SK-N-SH (cell line): ENCODE results near the gene SHLD1. TPM values are rescaled to one million over a fixed set of nuclear protein-coding genes. Genes with fewer than 3 reads are reported as not detected.

Experiments
- CTCF ChIA-PET: fragments of 300-600, 350-600 bp; formaldehyde crosslinking; extraction: SDS; loops from one replicate; lab custom pipeline; 2021; lab: Yijun Ruan, JAX
- POLR2A ChIA-PET: fragments of 350-600 bp; sonication (Branson Sonifier 250); formaldehyde crosslinking; extraction: SDS; loops from one replicate; lab custom pipeline; 2020; ENCODE audit warnings: antibody characterized with exemption, inconsistent platforms; lab: Yijun Ruan, JAX
- DNase-seq: peaks from one replicate; pipeline ENCODE4 v3.0.0; 2012
- H2AFZ ChIP-seq: fragments of 200-600 bp; sonication (generic); 2 replicates; pipeline ENCODE4 v1.8.1; 2016; ENCODE audit warnings: antibody characterized with exemption, mild to moderate bottlenecking, low read depth
- H3F3A ChIP-seq: fragments of 200-600 bp; sonication (generic); replicated peaks from 2 replicates; pipeline ENCODE3; 2016; ENCODE audit warnings: antibody characterized with exemption, mild to moderate bottlenecking; ENCODE audit not compliant: insufficient read depth
- H3K27ac ChIP-seq, 2 experiments: fragments of 200-500 bp in 1 of 2; fragments of 200-600 bp in 1 of 2; sonication (Bioruptor generic) in 1 of 2; sonication (generic), shearing (Covaris generic) in 1 of 2; 2 replicates each; pipeline versions ENCODE4 v1.5.1 to v1.6.1; 2014 to 2016; ENCODE audit warnings: low read depth in 2 of 2, inconsistent platforms in 1 of 2, low read length in 1 of 2, mild to moderate bottlenecking in 1 of 2, mixed read lengths in 1 of 2
- H3K27me3 ChIP-seq: fragments of 200-600 bp; sonication (generic), shearing (Covaris generic); 2 replicates; pipeline ENCODE4 v1.6.1; 2016; ENCODE audit warnings: mixed run types; ENCODE audit not compliant: insufficient read depth
- H3K36me3 ChIP-seq, 2 experiments: fragments of 200-500 bp in 1 of 2; fragments of 200-600 bp in 1 of 2; sonication (Bioruptor generic) in 1 of 2; sonication (generic) in 1 of 2; replicated peaks in 1 of 2; 2 replicates each; pipeline versions ENCODE3 to v1.5.1; 2014 to 2016; ENCODE audit warnings: low read length in 1 of 2, mild to moderate bottlenecking in 1 of 2; ENCODE audit not compliant: insufficient read depth in 2 of 2, control insufficient read depth in 1 of 2
- H3K4me1 ChIP-seq, 2 experiments: fragments of 200-500 bp in 1 of 2; fragments of 200-600 bp in 1 of 2; sonication (Bioruptor generic) in 1 of 2; sonication (generic), shearing (Covaris generic) in 1 of 2; 2 replicates each; pipeline versions ENCODE4 v1.5.1 to v1.6.1; 2014 to 2016; ENCODE audit warnings: low read depth in 1 of 2, low read length in 1 of 2, mixed run types in 1 of 2; ENCODE audit not compliant: insufficient read depth in 2 of 2, control insufficient read depth in 1 of 2
- H3K4me2 ChIP-seq: fragments of 200-600 bp; sonication (generic), shearing (Covaris generic); 2 replicates; pipeline ENCODE4 v1.6.1; 2017; ENCODE audit warnings: mixed run types
- H3K4me3 ChIP-seq, 2 experiments: fragments of 200-500 bp in 1 of 2; fragments of 200-600 bp in 1 of 2; sonication (Bioruptor generic) in 1 of 2; sonication (generic), shearing (Covaris generic) in 1 of 2; 2 replicates each; pipeline versions ENCODE4 v1.5.1 to v1.8.1; 2014 to 2016; ENCODE audit warnings: low read depth in 2 of 2, inconsistent platforms in 1 of 2, low read length in 1 of 2, mild to moderate bottlenecking in 1 of 2, mixed read lengths in 1 of 2, moderate library complexity in 1 of 2
- H3K79me2 ChIP-seq: fragments of 200-600 bp; sonication (generic); 2 replicates; pipeline ENCODE4 v1.8.1; 2017; ENCODE audit warnings: mild to moderate bottlenecking; ENCODE audit not compliant: insufficient read depth
- H3K9ac ChIP-seq: fragments of 200-600 bp; sonication (generic); 2 replicates; pipeline ENCODE4 v1.6.1; 2017; ENCODE audit warnings: mixed run types
- H3K9me2 ChIP-seq: fragments of 200-600 bp; sonication (generic); 2 replicates; pipeline ENCODE4 v1.6.1; 2017; ENCODE audit warnings: mixed run types
- H3K9me3 ChIP-seq: fragments of 200-600 bp; sonication (generic); 2 replicates; pipeline ENCODE4 v1.6.1; 2017; ENCODE audit warnings: mixed run types, mild to moderate bottlenecking, moderate library complexity
- H4K20me1 ChIP-seq: fragments of 200-600 bp; sonication (generic); 2 replicates; pipeline ENCODE4 v1.6.1; 2017; ENCODE audit warnings: mild to moderate bottlenecking, mixed run types; ENCODE audit not compliant: insufficient read depth
- FOSL2 ChIP-seq: IDR thresholded peaks from 2 replicates; pipeline ENCODE4 v1.4.0; 2012; ENCODE audit warnings: low read depth, mild to moderate bottlenecking, moderate library complexity, borderline replicate concordance
- FOXM1 ChIP-seq: IDR thresholded peaks from 2 replicates; pipeline ENCODE4 v1.4.0; 2012; ENCODE audit warnings: low read depth, mild to moderate bottlenecking
- GABPA ChIP-seq: IDR thresholded peaks from 2 replicates; pipeline ENCODE4 v1.4.0; 2012; ENCODE audit warnings: low read depth, mild to moderate bottlenecking
- NRF1 ChIP-seq: IDR thresholded peaks from 2 replicates; pipeline ENCODE4 v1.6.1; 2012; ENCODE audit warnings: low read depth, mild to moderate bottlenecking, low read length
- POLR2AphosphoS5 ChIP-seq: IDR thresholded peaks from 2 replicates; pipeline ENCODE4 v1.6.1; 2012; ENCODE audit warnings: low read depth, low read length
- RCOR1 ChIP-seq: fragments of 150-350 bp; IDR thresholded peaks from 2 replicates; pipeline ENCODE4 v1.6.1; 2017; ENCODE audit warnings: antibody characterized with exemption, low read length
- REST ChIP-seq: IDR thresholded peaks from 2 replicates; pipeline ENCODE4 v1.6.1; 2012; ENCODE audit warnings: mild to moderate bottlenecking, low read depth, low read length, moderate library complexity
- TAF1 ChIP-seq: IDR thresholded peaks from 2 replicates; pipeline ENCODE4 v1.6.1; 2012; ENCODE audit warnings: low read depth, mild to moderate bottlenecking, low read length, moderate library complexity, borderline replicate concordance
- USF1 ChIP-seq: IDR thresholded peaks from 2 replicates; pipeline ENCODE4 v1.4.0; 2012; ENCODE audit warnings: low read depth, borderline replicate concordance
- WGBS: methylation state at CpG from one replicate; pipeline ENCODE4 v1.1.6; 2017; ENCODE audit warnings: low lambda C conversion rate; 5-methylcytosine and 5-hydroxymethylcytosine counted together
- polyA plus RNA-seq, 3 experiments: library from polyadenylated mRNA; depleted of rRNA; stranded (reverse); fragments of >200 nt; gene quantifications; 2 replicates each; pipeline ENCODE4 v1.2.3, GENCODE V29; 2012
- TF ChIP-seq, protein P1 (sequence below): IDR thresholded peaks from 2 replicates; pipeline ENCODE4 v1.4.0; 2012; ENCODE audit warnings: low read depth
- TF ChIP-seq, protein P2 (sequence below): fragments of 200-600 bp; sonication (generic); IDR thresholded peaks from 2 replicates; pipeline ENCODE4 v1.6.1; 2017; ENCODE audit warnings: antibody characterized with exemption, mild to moderate bottlenecking, moderate library complexity

Gene SHLD1
- polyA plus RNA-seq, 1 of the 3 experiments (the other 2 are of a cell fraction) = 4.5 TPM

DNA sequence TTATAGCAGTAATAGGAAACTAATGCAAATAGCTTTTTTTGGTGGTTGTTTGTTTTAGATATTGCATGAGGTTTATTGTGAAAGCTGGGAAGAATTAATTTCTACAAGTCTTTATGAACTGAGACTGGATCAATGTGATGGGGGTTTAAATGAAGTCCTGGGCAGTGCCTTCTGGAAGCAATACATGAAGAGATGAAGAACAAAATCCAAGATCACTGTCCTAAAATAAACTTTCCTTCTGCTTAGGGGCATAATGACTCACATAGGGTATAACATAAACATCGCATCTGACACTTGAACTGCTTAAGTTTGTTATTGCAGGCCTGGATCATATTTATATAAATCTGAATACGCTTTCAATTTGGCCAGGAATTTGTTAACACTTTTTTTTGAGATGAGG, 20.9 kb upstream of the SHLD1 start (continued):
- TF ChIP-seq REST (no peak), GABPA (no peak), POLR2AphosphoS5 (no peak), RCOR1 (no peak), FOSL2 (no peak), NRF1 (no peak), FOXM1 (no peak)
- TF ChIP-seq, protein P1, sequence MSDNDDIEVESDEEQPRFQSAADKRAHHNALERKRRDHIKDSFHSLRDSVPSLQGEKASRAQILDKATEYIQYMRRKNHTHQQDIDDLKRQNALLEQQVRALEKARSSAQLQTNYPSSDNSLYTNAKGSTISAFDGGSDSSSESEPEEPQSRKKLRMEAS = no peak
- TF ChIP-seq, protein P2, sequence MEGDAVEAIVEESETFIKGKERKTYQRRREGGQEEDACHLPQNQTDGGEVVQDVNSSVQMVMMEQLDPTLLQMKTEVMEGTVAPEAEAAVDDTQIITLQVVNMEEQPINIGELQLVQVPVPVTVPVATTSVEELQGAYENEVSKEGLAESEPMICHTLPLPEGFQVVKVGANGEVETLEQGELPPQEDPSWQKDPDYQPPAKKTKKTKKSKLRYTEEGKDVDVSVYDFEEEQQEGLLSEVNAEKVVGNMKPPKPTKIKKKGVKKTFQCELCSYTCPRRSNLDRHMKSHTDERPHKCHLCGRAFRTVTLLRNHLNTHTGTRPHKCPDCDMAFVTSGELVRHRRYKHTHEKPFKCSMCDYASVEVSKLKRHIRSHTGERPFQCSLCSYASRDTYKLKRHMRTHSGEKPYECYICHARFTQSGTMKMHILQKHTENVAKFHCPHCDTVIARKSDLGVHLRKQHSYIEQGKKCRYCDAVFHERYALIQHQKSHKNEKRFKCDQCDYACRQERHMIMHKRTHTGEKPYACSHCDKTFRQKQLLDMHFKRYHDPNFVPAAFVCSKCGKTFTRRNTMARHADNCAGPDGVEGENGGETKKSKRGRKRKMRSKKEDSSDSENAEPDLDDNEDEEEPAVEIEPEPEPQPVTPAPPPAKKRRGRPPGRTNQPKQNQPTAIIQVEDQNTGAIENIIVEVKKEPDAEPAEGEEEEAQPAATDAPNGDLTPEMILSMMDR = no peak

DNA sequence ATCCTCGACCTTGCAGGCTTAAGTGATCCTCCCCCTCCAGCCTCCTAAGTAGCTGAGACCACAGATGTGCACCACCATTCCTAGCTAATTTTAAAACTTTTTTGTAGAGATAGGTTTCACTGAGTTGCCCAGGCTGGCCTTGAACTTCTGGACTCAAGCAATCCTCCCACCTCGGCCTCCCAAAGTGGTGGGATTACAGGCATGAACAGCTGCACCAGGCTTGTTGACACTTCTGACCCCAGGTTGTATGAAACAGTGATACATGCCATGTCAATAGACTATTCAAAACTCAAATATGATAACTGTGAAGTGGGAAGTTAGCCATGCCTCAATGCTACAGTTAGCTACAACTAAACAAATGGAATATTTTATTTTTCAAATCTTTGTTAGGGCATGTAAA, 20.1 kb upstream of the SHLD1 start:
- ChIA-PET POLR2A (no interaction called here), CTCF (no interaction called here)
- no peaks in the 10 kb centered on the region for H3K36me3 ChIP-seq
- H3K4me1 ChIP-seq = no peaks in the 10 kb centered on the region
- no peak overlapping the region for H3K27ac ChIP-seq
- H3K9me2 ChIP-seq = no peaks in the 10 kb centered on the region
- H3K9me3 ChIP-seq = no peaks in the 10 kb centered on the region
- H3K79me2 ChIP-seq = no peaks in the 10 kb centered on the region
- WGBS = 28% methylated on average over 2 of the region's 2 CpGs
- no peak for DNase-seq
- H4K20me1 ChIP-seq = no peaks in the 10 kb centered on the region
- H3K4me3 ChIP-seq = no peak overlapping the region
- no peak overlapping the region for H3K9ac ChIP-seq
- peaks cover 3% of the 10 kb centered on the region for H3F3A ChIP-seq
- TF ChIP-seq USF1 (no peak), TAF1 (no peak)
- H3K27me3 ChIP-seq = no peaks in the 10 kb centered on the region; the same call in 1 of the 2 replicates
- no peak overlapping the region for H3K4me2 ChIP-seq
- no peak overlapping the region for H2AFZ ChIP-seq
